ENCODE results near the gene MSX1.

Gene MSX1

DNA sequence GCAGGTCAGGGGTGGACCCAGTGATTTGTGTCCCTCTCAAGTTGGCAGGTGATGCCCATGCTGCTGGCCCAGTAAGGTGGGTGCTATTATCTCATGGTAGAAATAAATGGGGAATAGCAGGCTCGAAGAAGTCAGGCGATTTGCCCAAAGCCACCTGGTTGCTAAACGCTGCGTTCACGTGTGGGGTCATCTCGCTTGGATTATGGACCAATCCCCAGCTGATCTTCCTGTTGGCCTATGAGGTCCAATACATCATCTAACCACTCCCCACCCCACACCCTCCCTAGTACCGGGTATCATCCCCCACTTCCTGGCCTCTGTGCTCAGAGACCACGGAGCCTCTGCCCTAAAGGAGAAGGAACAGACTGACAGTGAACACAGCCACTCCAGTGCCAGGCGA lies 18.3 kb upstream of the MSX1 start:
- no peak for DNase-seq

DNA sequence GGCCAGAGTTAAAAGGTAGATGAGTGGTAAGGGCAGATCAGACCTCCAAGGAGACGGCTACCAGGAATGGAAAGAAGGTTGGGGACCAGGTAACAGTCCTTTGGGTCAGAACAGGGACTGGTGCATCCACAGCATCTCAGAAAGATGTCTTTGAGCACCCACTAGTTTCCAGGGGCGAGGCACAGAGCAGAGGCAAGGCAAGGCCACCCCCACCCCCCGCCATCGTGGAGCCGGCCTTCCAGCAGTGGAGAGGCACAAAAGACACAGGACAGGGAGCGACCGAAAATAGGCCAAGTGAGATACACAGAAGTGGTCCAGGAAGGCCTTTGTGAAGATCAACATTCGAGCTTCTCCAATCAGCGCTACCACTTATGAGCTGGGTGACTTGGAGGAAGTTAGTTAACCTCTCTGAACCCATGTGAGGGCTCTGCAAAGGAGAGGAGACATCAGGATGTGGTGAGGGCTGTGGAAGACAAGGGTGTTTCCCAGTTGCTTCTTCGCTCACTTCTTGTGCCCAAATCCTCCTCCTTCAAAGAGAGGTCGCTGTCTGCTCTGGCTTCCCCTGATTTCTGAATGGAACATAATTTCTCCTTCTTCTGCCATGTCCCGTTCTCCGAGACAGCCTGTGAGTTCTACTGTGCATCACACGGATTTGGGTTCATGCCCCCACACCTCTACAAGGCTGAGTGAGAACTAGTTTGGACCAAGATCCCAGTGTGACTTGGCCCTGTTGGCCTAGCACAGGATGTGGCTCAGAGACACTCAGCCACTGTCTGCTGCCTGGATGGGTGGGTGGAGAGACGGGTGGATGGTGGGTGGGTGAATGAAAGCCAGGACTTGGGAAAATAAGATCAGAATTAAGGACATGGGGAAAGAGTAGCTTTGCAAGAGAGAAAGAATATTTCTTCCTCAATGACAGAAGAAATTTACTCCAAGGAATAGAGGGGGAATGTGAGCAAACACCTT lies 16.7 kb upstream of the MSX1 start:
- DNase-seq: no peak

GRCh38 chr4:4843635-4844291 lies 15.7 kb upstream of the MSX1 start:
- no peak for DNase-seq

DNA sequence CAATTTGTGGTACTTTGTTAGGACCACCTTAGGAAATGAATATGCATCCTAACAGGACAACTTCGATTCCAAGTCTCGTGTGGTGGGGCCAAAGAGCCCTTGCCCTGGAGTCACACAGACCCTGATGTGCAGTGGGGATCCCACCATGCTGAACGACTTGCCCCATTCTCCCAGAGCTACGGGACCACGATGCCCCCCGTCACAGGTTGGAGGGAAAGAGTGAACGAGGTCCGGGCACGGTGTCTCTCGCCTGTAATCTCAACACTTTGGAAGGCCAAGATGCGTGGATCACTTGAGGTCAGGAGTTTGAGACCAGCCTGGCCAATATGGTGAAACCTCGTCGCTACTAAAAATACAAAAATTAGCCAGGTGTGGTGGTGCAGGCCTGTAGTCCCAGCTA lies 14.4 kb upstream of the MSX1 start:
- DNase-seq: no peak

DNA sequence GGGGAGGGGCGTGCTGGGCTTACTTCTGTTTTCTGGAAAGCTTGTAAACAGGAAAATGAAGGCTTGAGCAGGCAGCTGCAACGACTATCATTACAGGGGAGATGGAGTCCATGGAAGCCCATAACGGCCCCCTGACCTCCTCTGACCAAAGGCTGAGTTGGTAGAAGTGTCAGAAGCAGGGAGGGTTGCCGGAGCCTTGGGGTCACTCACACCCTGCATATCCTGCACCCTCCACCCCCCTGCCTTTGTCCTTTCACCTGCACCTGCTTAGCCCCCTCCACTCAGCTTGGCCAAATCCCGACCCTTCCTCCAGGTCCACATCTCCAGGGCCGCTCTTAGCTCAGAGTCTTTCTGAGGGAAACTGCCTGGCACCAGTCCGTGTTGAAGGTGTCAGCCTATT lies 12.5 kb upstream of the MSX1 start:
- DNase-seq: no peak

DNA sequence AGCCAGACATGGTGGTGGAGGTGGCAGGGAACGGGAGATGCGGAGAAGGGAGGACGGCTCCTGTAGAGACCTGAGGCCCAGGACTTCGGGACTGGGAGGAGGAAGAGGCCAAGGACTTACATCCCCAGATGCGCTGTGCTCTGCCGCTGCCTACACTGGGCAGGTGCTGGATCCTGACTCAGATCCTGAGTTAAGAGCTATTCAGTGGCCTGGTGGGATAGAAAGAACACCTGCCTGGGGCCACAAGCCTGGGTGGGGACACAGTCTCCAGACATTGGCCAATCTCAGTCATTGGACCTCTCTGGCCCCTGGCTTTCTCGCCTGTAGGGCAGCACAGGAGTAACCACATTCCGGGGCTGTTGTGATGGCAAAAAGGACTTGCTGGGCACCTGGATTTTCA lies 10.9 kb upstream of the MSX1 start:
- no peak for DNase-seq

- DNase-seq: no peak
Observed at GRCh38 chr4:4849106-4849505, 10.4 kb upstream of the MSX1 start.

DNA sequence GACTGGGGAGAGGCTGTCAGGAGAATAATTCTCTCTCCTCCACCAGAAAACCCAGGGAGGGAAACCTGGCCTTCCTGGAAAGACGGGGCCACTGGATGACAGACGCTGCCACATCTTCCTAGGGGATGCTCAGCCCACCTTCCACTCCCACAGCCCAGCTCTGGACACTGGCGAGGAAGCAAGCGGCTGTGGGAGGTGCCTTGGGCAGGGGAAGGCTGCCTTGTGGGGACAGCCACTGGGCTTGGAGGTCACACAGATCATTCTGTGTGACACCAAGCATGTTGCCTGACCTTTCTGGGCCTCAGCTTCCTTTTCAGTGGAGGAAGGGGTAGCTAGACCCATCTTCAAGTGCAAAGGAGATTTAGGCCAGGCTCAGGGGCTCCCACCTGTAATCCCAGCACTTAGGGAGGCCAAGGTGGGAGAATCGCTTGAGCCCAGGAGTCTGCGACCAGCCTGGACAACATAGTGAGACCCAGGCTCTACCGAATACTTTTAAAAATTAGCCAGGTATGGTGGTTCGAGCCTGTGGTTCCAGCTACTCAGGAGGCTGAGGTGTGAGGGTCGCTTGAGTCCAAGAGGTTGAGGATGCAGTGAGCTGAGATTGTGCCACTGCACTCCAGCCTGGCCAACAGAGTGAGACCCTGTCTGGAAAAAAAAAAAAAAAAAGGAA lies 9.8 kb upstream of the MSX1 start:
- no peak for DNase-seq

- no peak for DNase-seq
Observed at GRCh38 chr4:4851081-4851480, 8.4 kb upstream of the MSX1 start.

- no peak for DNase-seq
Observed at GRCh38 chr4:4851906-4852305, 7.6 kb upstream of the MSX1 start.

DNA sequence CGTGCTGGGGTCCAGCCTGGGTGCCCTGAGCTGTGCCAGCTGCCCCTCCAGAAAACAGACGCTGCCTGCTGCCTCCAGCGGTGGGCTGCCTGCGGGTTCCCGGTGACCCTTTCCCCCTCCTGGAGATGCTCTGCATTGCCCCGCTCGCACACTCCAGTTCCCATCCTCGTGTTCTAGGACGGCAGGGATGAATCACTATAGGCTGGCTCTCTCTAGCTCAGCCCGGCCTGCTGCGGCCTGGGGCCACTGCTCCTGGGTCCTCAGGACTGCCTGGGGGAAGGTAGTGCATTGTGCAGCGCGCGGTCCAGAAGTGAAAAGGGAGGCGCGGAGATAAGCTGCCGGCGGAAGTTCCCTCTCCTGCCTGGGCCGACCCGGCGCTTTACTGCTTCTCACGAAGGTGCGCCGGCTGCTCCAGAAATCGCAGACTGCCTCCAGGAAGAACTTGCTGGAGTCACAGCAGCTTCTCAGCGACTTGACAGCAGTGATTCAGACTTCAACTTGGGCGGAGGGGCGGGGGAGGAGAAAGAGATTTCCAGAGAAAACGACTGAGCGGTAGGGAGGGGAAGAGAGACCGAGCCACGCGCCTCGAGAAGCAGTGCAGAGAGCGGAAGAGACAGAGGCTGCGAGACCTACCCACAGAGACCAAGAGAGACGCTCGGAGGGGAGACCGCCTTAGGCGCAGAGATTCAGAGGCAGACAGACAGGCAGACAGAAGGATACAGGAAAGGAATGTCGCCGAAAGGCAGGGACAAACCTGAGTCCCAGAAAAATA lies 6.7 kb upstream of the MSX1 start:
- DNase-seq: peak; percentile 58

DNA sequence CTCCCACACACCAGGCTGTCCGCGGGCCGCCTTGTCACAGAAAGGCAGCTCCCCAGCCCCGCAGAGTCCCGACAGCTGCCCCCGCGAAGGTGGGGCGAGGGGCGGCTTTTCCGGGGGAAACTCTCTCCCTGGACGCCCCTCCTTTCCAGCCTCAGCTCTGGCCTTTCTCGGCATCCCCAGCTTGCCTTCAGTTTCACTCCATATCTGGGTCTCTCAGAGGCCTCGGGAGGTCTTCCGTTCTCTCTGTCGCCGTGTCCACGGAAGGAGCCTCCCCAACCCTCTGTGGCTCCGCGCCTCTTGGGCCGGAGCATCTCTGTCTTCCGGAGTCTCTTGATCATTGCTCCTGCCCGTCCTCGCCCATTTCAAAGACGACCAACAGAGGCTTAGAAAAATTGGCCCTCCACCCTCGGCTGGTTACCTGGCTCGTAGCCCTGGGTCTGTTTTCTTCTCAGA lies 6.1 kb upstream of the MSX1 start:
- no peak for DNase-seq

GRCh38 chr4:4853921-4854648 lies 5.4 kb upstream of the MSX1 start:
- no peak for DNase-seq

DNA sequence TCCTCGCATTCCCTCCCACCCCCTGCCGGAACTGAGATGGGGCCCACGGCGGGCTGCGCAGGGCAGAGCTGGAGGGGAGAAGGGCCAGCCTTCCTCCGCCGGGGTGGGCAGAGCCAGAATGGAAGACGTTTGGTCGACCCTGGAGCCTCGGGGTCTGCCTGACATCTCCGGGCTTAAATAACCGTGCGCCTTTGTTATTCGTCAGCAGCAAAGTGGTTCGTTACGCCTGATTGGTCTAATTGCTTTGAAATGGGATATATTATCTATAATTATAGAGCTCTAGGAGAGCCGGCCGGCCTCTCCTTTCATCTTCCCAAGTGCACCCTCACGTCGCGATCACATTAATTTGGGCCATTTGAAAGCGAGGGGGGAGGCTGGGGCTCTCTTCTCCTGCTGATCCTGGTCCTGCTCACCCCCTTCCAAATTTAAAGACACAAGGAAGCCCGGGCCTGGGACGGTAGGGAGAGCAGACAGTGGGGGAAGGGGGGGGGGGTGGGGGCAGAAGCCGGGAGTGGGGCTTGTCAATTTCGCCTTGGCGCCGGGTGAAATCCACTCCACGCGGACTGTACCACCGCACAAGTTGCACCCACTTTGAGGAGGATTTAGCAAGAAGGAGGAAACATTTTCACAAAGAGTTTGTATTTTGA lies 4.7 kb upstream of the MSX1 start:
- no peak for DNase-seq

GRCh38 chr4:4855301-4856070 lies 4.0 kb upstream of the MSX1 start:
- DNase-seq: no peak

- no peak for DNase-seq
Observed at GRCh38 chr4:4856071-4857000, 3.1 kb upstream of the MSX1 start.

DNA sequence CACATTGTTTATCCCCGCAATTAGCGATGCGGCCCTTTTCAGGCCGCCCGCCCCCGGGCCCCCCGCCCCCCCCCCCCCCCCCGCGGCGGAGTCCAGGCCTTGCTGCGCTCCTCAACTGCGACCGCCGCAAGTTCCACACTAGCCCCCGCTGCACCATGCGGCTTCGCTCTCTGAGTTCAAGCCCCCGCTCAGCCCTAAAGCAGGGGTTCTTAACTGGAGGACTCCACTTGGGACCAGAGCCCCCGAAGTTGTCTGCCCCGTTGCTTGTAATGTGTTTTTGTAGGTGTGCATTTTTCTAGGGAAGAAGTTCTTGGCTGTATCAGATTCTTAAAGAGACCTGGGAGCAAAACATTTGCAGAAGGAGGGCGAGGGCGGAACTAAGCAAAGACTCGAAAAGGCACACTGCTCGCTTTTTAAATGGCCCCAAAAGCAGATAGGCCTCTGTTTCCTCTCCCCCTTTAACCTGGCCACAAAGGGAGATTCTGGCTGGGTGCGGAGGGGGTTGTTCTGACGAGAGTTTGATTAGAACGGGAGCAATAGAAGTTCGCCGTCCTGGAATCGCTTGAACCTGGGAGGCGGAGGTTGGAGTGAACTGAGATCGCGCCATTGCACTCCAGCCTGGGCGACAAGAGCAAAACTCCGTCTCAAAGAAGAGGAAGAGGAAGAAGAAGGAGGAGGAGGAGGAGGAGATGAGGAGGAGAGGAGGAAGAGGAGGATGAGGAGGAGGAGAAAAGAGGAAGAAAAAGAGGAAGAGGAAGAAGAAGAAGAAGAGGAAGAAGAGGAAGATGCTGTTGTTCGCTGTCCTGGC lies 2.3 kb upstream of the MSX1 start:
- no peak for DNase-seq

- no peak for DNase-seq
Observed at GRCh38 chr4:4857809-4858508, 1.5 kb upstream of the MSX1 start.
